GM23248 (cell line): ENCODE measurements around the gene DRD2.

Experiments used
- EZH2 ChIP-seq: fragments of 200-600 bp; sonication (generic); IDR thresholded peaks from 2 replicates; pipeline ENCODE4 v1.6.1; 2018; ENCODE audit warnings: antibody characterized with exemption, mild to moderate bottlenecking; ENCODE audit not compliant: insufficient read depth, poor library complexity, severe bottlenecking
- EZH2phosphoT487 ChIP-seq: fragments of 200-600 bp; sonication (generic); IDR thresholded peaks from 2 replicates; pipeline ENCODE4 v1.6.1; 2018; ENCODE audit warnings: antibody characterized with exemption, moderate library complexity, mild to moderate bottlenecking, low read depth; ENCODE audit not compliant: insufficient read depth

DNA sequence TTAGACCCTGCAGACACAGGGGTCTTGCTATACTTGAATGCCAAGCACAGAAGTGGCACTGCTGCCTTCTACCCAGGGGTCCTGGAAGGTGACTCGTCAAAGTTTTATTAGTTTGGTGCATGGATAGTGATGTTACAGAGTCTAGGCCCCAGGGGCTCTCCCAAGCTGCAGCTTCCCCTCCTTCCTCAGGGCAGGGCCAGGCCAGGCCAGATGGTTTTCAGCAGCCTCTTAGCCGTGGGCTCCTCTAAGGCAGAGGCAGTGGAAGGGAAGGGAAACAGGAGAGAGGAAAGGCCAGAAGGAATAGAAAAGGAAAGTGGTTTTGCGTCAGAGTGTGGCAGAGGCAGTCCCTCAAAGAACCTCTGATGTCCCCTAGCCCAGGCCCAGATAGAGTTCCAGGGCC lies 65.7 kb downstream of the DRD2 start:
- no peak for TF ChIP-seq EZH2
- TF ChIP-seq EZH2phosphoT487: no peak
